NCI-H1105 treated with DMSO at 0.1 percent for 48 hours (cell line): ENCODE results near the gene TLE2.
"Not testable (repeated sequence)": the region's sequence is repeated elsewhere in the genome, so short reads cannot be mapped to it uniquely, and the experiment has no call there.

Experiments
- DNase-seq: peaks from one replicate; lab custom pipeline; 2025; lab: John Stamatoyannopoulos, UW

The TLE2 gene

GRCh38 chr19:2982983-2983350 lies 46.1 kb downstream of the TLE2 start:
- DNase-seq, result peak; percentile 95

- DNase-seq, result no peak
Measured at GRCh38 chr19:2982561-2982960, 46.5 kb downstream of the TLE2 start.

- DNase-seq, result no peak
Measured at GRCh38 chr19:2981898-2982297, 47.2 kb downstream of the TLE2 start.

GRCh38 chr19:2978772-2979171 lies 50.3 kb downstream of the TLE2 start:
- no peak for DNase-seq

- no peak for DNase-seq
Measured at GRCh38 chr19:2978166-2978767, 50.8 kb downstream of the TLE2 start.

GRCh38 chr19:2977746-2978138 lies 51.3 kb downstream of the TLE2 start:
- no peak for DNase-seq

GRCh38 chr19:2977001-2977745 lies 51.9 kb downstream of the TLE2 start, which contains the start of gene TLE6:
TSS of gene TLE6 (plus strand) at chr19:2977564. CDS start at chr19:2978234, 670 bp downstream.
- peak; percentile 97 for DNase-seq

- DNase-seq, result peak; percentile 21
Measured at GRCh38 chr19:2976609-2977000, 52.5 kb downstream of the TLE2 start.

- DNase-seq, result no peak
Measured at GRCh38 chr19:2974342-2975041, 54.6 kb downstream of the TLE2 start.

- no peak for DNase-seq
Measured at GRCh38 chr19:2973229-2973628, 55.9 kb downstream of the TLE2 start.

GRCh38 chr19:2970201-2970835 lies 58.8 kb downstream of the TLE2 start:
- no peak for DNase-seq

- peak; percentile 94 for DNase-seq
Measured at GRCh38 chr19:2969104-2969504, 60.0 kb downstream of the TLE2 start.

- no peak for DNase-seq
Measured at GRCh38 chr19:2967972-2968371, 61.1 kb downstream of the TLE2 start.

GRCh38 chr19:2964874-2965273 lies 64.2 kb downstream of the TLE2 start:
- DNase-seq, result no peak

- DNase-seq, result not testable (repeated sequence)
Measured at GRCh38 chr19:2963631-2964030, 65.4 kb downstream of the TLE2 start.

- DNase-seq, result no peak
Measured at GRCh38 chr19:2963122-2963521, 66.0 kb downstream of the TLE2 start.

GRCh38 chr19:2962018-2962670 lies 66.9 kb downstream of the TLE2 start:
- DNase-seq, result peak; percentile 70

GRCh38 chr19:2960120-2960519 lies 69.0 kb downstream of the TLE2 start:
- no peak for DNase-seq

- no peak for DNase-seq
Measured at GRCh38 chr19:2957160-2957559, 71.9 kb downstream of the TLE2 start.

GRCh38 chr19:2952953-2953481 lies 76.1 kb downstream of the TLE2 start:
- DNase-seq, result no peak

- peak; percentile 99 for DNase-seq
Measured at GRCh38 chr19:2950286-2951124, 78.6 kb downstream of the TLE2 start.
